HepG2 (cell line): ENCODE data around the gene PKD2L1. TPM values are rescaled to one million over a fixed set of nuclear protein-coding genes. Genes with fewer than 3 reads are reported as not detected.

Source experiments
- BHLHE40 ChIP-seq: IDR thresholded peaks from 2 replicates; pipeline ENCODE4 v1.6.1; 2011; ENCODE audit warnings: low read length, improper control_type of control experiment
- KDM5A ChIP-seq: fragments of 200-600 bp; sonication (generic); IDR thresholded peaks from 2 replicates; pipeline ENCODE4 v1.7.0; 2018; ENCODE audit warnings: antibody characterized with exemption, mild to moderate bottlenecking, low read length, borderline replicate concordance
- MAFF ChIP-seq: IDR thresholded peaks from 2 replicates; pipeline ENCODE4 v1.6.1; 2011; ENCODE audit warnings: low read depth, low read length, improper control_type of control experiment
- TEAD2 ChIP-seq: sonication (generic); formaldehyde crosslinking; IDR thresholded peaks from 2 replicates; pipeline ENCODE4 v1.9.0; 2021; ENCODE audit warnings: missing genetic modification reagents
- THAP9 ChIP-seq: sonication (generic); formaldehyde crosslinking; IDR thresholded peaks from 2 replicates; pipeline ENCODE4; 2020; ENCODE audit warnings: missing genetic modification reagents, mild to moderate bottlenecking, borderline replicate concordance
- ZNF260 ChIP-seq: sonication (generic); formaldehyde crosslinking; IDR thresholded peaks from 2 replicates; pipeline ENCODE4 v1.4.0; 2020; ENCODE audit warnings: missing genetic modification reagents, low read depth, mild to moderate bottlenecking, borderline replicate concordance
- ZNF33A ChIP-seq: sonication (generic); formaldehyde crosslinking; IDR thresholded peaks from 2 replicates; pipeline ENCODE4 v1.5.1; 2020; ENCODE audit warnings: missing genetic modification reagents, mild to moderate bottlenecking, moderate library complexity, borderline replicate concordance
- ZNF75D ChIP-seq: sonication (generic); formaldehyde crosslinking; IDR thresholded peaks from 2 replicates; pipeline ENCODE4 v1.8.1; 2023; ENCODE audit warnings: missing genetic modification reagents, mild to moderate bottlenecking, borderline replicate concordance
- polyA plus RNA-seq, 8 experiments: library from polyadenylated mRNA; depleted of rRNA in 3 of 8; stranded (reverse) in 7 of 8; unstranded in 1 of 8; fragments of >200 nt; fragmentation: Illumina TruSeq in 4 of 8; extraction: Trizol in 4 of 8; gene quantifications; 2 replicates each; pipeline versions ENCODE4 v1.2.1 to v1.2.3, GENCODE V29; 2011 to 2016; ENCODE audit warnings: low read depth in 4 of 8, missing spikeins in 1 of 8, mixed read lengths in 1 of 8; ENCODE audit not compliant: insufficient read depth in 1 of 8
- total RNA-seq, 5 experiments: library from RNA; depleted of rRNA; stranded (reverse); fragments of >200 nt; fragmentation: Illumina TruSeq; extraction: Trizol; gene quantifications; 2 replicates each; pipeline ENCODE4 v1.2.3, GENCODE V29; 2016; ENCODE audit warnings: low read depth in 1 of 5
- TF ChIP-seq, protein P1 (sequence below): IDR thresholded peaks from 2 replicates; pipeline ENCODE4 v1.6.1; 2016; ENCODE audit warnings: missing compliant biosample characterization, missing genetic modification reagents, borderline replicate concordance

PKD2L1 gene
- total and polyA plus RNA-seq, 2 of the 13 experiments (the other 11 are each of a cell fraction or from before 2014, with no cell fraction given) = 0.07 to 0.15 TPM

DNA sequence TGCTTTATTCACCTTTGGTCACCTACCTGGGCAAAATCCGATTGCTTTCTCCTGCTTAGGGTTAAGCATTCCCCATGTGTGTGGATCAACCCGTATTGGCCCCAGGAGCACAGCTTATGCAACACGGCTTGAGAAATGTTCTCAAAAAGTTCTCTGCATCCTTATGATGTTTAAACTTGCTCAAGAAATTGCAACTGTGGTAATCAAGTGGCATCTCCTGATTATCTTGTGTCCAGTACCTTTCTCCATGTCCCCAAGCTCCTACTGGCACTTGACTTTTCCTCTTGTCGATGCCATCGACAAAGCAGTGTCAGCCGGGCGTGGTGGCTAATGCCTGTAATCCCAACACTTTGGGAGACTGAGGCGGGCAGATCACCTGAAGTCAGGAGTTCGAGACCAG lies 4.7 kb upstream of the PKD2L1 start (continued):
- no peak for TF ChIP-seq THAP9 (CRISPR knock-in tag)
- TF ChIP-seq ZNF260 (CRISPR knock-in tag) = no peak
- no peak for TF ChIP-seq KDM5A
- TF ChIP-seq, protein P1, sequence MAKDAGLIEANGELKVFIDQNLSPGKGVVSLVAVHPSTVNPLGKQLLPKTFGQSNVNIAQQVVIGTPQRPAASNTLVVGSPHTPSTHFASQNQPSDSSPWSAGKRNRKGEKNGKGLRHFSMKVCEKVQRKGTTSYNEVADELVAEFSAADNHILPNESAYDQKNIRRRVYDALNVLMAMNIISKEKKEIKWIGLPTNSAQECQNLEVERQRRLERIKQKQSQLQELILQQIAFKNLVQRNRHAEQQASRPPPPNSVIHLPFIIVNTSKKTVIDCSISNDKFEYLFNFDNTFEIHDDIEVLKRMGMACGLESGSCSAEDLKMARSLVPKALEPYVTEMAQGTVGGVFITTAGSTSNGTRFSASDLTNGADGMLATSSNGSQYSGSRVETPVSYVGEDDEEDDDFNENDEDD (CRISPR knock-in tag) = no peak
- TF ChIP-seq ZNF75D = no peak
- no peak for TF ChIP-seq TEAD2 (CRISPR knock-in tag)
- no peak for TF ChIP-seq ZNF33A
- no peak for TF ChIP-seq BHLHE40
- TF ChIP-seq MAFF = no peak
